Lower leg skin (tissue), 4 donors: ENCODE results near the gene LDLRAD3. TPM values are rescaled to one million over a fixed set of nuclear protein-coding genes. Genes with fewer than 3 reads are reported as not detected.

Experiments
- DNase-seq, 2 donors: peaks; one replicate each; pipeline ENCODE4 v3.0.0-alpha.2; 2019; ENCODE audit warnings: low spot score in 2 of 2
- H3K4me3 ChIP-seq: fragments of 200-600 bp; sonication (generic); 2 replicates; pipeline ENCODE4 v1.5.1; 2017; ENCODE audit warnings: mild to moderate bottlenecking, low read depth; ENCODE audit not compliant: poor library complexity, severe bottlenecking
- POLR2A ChIP-seq, 2 donors: fragments of 450-650 bp; IDR thresholded peaks; one replicate each; pipeline ENCODE4 v1.6.1; 2016 to 2017; ENCODE audit warnings: antibody characterized with exemption in 2 of 2, mild to moderate bottlenecking in 1 of 2, moderate library complexity in 1 of 2
- WGBS, 2 donors: methylation state at CpG; one replicate each; pipeline ENCODE4 v1.1.5; 2018; 5-methylcytosine and 5-hydroxymethylcytosine counted together
- intact Hi-C: fragments of 100-400 bp; cut with DNase I; formaldehyde crosslinking; loops from one replicate; pipeline ENCODE4 v1.15.0; 2023; ENCODE audit warnings: low total_unique reads
- total RNA-seq, 4 donors: library from RNA; depleted of rRNA; stranded (reverse); fragments of >200 nt; gene quantifications; one replicate each; pipeline ENCODE4 v1.1.0, GENCODE V29; 2016
- TF ChIP-seq, protein P1 (sequence below), 3 donors: fragments of 450-650 bp; IDR thresholded peaks; one replicate each; pipeline ENCODE4 v1.5.1; 2016; ENCODE audit warnings: antibody characterized with exemption in 3 of 3, mild to moderate bottlenecking in 3 of 3, moderate library complexity in 2 of 3

LDLRAD3 gene
- total RNA-seq, 4 donors from 2014 or later, result 18.6 to 42.6 (median 25.5) TPM

DNA sequence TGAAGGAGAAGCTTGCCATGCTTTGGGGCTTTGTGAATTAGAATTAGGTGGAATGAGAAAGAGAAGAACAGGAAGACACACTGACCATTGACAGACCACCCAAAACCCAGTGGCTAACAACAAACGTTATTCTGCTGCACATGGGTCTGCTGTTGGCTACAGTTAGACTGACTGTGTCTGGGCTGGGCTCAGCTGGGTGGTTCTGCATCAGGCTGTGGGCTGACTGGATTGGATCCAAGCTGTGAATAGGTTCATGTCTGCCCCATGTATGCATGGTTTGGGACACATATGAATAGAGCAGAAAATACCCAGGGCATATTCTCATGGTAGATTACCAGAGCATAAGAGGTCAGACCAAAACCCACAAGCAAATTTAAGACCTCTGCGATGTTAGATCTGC, 11.7 kb upstream of the LDLRAD3 start:
- DNase-seq, result no peak
- intact Hi-C loops, result no loop called here
- no peak for TF ChIP-seq POLR2A (IDR thresholded peaks at IDR 0.05)
- TF ChIP-seq, protein P1, sequence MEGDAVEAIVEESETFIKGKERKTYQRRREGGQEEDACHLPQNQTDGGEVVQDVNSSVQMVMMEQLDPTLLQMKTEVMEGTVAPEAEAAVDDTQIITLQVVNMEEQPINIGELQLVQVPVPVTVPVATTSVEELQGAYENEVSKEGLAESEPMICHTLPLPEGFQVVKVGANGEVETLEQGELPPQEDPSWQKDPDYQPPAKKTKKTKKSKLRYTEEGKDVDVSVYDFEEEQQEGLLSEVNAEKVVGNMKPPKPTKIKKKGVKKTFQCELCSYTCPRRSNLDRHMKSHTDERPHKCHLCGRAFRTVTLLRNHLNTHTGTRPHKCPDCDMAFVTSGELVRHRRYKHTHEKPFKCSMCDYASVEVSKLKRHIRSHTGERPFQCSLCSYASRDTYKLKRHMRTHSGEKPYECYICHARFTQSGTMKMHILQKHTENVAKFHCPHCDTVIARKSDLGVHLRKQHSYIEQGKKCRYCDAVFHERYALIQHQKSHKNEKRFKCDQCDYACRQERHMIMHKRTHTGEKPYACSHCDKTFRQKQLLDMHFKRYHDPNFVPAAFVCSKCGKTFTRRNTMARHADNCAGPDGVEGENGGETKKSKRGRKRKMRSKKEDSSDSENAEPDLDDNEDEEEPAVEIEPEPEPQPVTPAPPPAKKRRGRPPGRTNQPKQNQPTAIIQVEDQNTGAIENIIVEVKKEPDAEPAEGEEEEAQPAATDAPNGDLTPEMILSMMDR (IDR thresholded peaks at IDR 0.05), result no peak
- H3K4me3 ChIP-seq, result no peak overlapping the region
- WGBS, 2 donors, result 82 to 93% methylated on average over 2 of the region's 2 CpGs

DNA sequence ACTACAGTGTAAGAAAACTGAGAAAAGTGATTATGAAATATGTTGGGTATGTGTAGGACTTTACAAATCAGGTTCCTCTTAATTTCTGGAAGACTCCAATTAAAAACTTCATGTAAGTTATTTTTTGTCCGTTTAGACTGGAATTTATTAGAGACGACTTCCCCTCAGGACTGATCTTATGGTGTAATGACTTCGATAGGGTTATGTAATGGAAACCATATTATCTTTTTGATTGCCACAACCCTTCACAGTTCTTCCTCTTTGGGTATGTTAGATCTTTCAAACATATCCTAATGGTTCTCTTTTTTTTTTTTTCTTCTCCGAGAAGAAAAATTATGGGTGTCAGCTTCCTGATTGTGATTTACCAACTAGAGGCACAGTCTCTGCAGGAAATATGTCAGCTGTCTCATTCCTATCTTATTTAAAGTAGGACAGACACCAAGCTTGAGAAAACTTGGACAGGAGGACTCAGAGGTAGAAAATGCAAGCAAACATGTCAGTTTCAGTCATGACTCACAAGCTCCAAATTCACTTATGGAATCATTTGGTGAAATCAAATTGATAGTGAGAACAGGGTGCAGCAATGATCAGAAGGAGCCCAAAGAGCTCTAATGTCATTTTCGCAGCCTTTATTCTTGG, 11.1 kb upstream of the LDLRAD3 start:
- intact Hi-C loops, result no loop called here
- DNase-seq, result no peak
- WGBS, 2 donors, result 55 to 59% methylated on average over 5 of the region's 5 CpGs
- TF ChIP-seq, protein P1 (IDR thresholded peaks at IDR 0.05), result no peak
- no peak for TF ChIP-seq POLR2A (IDR thresholded peaks at IDR 0.05)
- no peak overlapping the region for H3K4me3 ChIP-seq

DNA sequence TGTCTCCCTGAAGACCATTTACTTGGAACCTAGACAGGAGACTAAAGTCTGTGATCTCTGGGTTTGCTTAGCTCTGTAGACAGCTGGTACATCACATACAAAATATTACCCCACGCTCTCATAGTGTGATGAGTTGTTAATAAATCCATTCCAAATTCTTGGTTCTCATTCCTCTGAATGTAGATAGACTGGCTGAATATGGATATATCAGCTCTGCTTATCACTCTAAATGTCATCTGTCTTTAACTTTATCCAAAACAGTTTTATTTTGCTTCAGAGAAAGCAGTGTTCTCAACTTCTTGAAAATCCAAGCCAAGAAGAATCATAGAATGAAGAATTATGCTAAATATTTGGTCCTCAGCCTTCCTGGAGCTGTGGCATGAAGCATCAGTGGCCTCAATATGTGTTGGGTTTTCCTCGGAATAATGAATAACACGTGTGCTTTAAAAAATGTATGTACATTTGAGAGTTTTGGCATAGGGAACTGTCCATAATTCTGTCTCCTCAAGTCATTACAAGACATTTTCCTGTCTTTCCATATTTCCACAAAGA, 10.5 kb upstream of the LDLRAD3 start:
- H3K4me3 ChIP-seq, result no peak overlapping the region
- intact Hi-C loops, result no loop called here
- no peak for DNase-seq
- 59 to 70% methylated on average over 3 of the region's 3 CpGs for WGBS, 2 donors
- TF ChIP-seq, protein P1 (IDR thresholded peaks at IDR 0.05), result no peak
- no peak for TF ChIP-seq POLR2A (IDR thresholded peaks at IDR 0.05)

DNA sequence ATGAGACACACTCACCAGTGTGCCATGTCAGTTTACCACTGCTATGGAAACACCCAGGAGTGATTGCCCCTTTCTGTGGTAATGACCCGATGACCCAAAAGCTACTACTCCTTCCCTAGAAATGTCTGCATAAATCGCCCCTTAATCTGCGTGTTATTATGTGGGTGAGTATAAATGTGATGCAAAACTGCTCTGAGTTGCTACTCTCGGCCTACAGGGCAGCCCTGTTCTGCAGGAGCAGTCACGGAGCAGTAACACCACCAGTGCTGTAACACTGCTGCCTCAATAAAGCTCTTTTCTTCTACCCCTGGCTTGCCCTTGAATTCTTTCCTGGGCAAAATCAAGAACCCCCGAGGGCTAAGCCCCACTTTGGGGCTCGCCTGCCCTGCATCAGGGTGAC, 9.6 kb upstream of the LDLRAD3 start:
- no peak for DNase-seq
- WGBS, 2 donors, result 79 to 85% methylated on average over 7 of the region's 7 CpGs
- no peak overlapping the region for H3K4me3 ChIP-seq
- TF ChIP-seq POLR2A (IDR thresholded peaks at IDR 0.05), result no peak
- TF ChIP-seq, protein P1 (IDR thresholded peaks at IDR 0.05), result no peak
- intact Hi-C loops, result no loop called here

DNA sequence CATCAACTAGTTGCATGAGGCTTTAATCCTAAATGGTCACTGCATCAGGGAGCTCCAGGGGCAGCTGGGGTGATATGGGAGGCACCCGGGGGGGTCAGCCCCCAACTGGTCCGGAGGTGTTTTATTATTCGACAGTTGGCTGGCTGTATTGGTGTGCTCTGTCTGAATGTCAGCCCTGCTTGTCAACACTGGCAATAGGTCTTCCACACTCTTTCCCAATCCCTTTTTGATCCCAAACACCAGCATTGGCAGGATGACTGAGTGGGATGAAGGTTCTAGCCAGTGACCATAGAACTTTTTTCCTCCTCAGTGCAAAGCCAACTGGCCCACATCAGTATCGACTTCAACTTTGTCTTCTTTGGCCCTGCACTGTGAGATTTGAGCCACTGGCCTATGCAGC, 8.9 kb upstream of the LDLRAD3 start:
- no peak for TF ChIP-seq POLR2A (IDR thresholded peaks at IDR 0.05)
- TF ChIP-seq, protein P1 (IDR thresholded peaks at IDR 0.05), result no peak
- WGBS, 2 donors, result 60% methylated on average over 4 of the region's 4 CpGs
- DNase-seq, result no peak
- intact Hi-C loops, result no loop called here
- H3K4me3 ChIP-seq, result no peak overlapping the region

DNA sequence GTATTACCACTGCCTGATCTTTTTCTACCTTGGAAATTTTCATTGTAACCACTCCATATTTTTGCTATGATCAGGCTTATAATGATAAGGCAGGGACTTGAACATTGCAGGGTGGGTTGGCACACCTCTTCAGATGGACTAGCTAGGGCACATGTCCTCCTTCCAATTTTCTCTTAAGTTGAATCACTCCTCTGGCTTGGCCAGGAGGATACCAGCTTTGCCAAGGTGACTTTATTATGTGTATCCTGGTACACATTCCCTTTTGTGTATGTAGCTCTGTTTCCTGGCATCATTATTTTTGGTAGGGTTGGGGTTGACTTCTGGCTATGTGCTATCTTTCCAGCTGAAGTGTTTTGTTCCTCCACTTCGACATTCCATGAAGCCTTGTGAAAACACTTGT, 8.5 kb upstream of the LDLRAD3 start:
- no peak overlapping the region for H3K4me3 ChIP-seq
- TF ChIP-seq, protein P1 (IDR thresholded peaks at IDR 0.05), result no peak
- TF ChIP-seq POLR2A (IDR thresholded peaks at IDR 0.05), result no peak
- intact Hi-C loops, result no loop called here
- DNase-seq, result no peak
- 48 to 61% methylated on average over 1 of the region's 1 CpG for WGBS, 2 donors
